Measurements from ENCODE around the gene NRAP.
"Not testable (repeated sequence)": the region's sequence is repeated elsewhere in the genome, so short reads cannot be mapped to it uniquely, and the experiment has no call there.

The NRAP gene

DNA sequence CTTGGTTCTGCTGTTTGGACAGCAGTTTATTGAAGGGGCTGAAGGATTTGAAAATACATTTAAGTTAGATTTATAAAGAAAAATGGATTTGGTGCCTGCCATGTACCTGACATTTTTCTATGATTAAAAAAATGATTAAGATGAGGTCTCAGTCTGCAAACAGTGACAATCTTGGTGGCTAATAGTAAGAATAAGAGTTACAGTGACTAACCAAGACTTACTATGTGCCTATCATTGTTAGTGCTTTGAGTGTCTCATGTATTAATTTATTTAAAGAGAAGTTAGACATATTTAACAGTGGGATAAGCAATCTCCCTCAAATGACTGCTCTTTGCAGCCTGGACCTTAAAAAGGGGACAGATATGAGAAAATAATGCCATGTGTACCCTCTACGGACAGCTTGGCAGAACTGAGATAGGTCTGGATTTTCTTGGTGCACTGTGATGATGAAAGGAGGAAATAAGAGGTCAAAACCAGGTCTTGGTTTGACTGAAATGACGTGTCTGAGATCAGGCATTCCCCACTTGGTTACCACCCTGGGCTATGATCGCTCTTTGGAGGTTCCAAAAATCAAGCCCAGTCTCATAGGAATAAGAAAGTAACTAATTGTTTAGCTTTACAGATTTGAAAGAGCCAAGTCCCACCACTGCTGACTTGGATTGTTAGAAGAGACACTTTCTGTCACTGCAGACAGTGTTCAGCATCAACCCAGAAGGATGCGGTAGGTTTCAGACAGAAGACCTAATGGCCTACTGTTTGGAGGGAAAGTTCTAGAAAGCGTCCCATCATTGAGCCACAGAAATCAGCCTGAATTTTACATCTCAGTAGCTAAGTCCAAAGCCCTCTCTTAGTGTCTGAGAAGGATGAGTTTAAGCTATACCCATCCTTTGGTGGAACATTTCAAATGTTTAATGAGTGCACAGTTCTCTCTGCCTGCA, 18.0 kb upstream of the NRAP start:
- DNase-seq, result no peak

DNA sequence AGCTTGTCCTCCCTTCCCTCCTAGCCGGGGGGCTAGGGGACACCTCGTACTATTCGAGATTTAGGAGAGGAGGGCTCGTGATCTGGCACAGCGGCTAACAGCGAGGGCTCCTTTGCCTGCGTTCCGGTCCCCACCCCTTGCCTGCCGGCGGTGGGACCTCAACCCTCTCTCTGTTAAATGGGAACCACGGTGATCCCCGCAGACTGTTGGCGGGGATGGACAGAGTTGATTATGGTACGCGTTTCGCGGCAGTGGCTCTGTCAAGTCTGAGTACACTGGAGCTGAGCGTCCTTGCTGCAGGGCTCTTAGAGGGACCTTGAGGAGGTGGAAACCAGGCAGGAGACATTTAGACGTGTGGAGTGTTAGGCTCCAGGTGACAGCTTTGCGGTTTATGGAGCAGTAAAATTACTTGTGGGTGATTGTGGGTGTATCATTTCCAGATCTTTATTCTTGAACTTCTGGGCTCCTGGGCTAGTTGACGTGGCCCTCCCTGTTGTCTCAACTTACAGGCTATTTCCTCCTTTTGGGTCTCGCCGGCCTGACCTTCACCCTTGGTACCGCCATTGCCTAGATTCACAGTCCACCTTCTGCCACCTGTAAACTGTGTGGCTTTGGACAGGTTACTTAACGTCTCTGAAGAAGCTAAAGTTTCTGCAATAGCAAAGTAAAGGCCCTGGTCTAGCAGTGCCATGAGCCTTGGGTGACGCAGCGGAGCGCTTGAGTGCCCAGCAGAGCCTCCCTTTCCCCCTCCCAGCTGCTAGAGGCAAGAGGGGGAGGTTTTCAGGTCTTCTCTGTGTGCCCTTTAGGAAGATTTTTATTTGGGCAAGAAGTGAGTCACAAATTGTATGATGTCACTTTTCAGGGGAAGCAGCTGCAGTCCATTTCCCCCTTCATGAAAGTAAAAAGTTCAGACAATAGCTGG, 16.6 kb upstream of the NRAP start:
- DNase-seq, result peak; percentile 16

DNA sequence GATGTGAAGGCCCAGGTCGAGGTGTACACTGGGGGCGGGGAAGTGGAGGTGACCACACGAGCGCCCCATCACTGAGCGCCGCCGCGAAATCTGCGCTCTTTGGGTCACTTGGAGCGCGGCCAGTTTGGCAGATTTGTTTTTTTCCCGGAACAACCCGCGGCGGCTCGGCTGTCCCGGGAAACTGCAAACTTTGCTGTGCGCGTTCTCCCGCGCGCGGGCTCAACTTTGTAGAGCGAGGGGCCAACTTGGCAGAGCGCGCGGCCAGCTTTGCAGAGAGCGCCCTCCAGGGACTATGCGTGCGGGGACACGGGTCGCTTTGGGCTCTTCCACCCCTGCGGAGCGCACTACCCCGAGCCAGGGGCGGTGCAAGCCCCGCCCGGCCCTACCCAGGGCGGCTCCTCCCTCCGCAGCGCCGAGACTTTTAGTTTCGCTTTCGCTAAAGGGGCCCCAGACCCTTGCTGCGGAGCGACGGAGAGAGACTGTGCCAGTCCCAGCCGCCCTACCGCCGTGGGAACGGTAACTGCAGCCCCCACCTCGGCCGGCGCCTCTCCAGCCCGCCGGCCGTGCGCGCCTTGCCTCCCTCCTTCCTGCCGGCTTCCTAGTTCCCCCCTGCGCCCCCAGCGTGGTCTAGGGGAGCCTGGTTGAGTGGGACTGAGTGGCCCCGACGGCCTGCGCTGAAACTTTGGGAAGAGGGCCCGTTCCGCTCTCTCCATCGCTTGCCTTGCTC, 15.8 kb upstream of the NRAP start, which contains the start of gene CASP7:
TSS of gene CASP7 (plus strand) at position 450 of the 727 bp plus-strand sequence. CDS start 17,582 bp downstream, outside the sequence.
- peak; percentile 63 for DNase-seq

DNA sequence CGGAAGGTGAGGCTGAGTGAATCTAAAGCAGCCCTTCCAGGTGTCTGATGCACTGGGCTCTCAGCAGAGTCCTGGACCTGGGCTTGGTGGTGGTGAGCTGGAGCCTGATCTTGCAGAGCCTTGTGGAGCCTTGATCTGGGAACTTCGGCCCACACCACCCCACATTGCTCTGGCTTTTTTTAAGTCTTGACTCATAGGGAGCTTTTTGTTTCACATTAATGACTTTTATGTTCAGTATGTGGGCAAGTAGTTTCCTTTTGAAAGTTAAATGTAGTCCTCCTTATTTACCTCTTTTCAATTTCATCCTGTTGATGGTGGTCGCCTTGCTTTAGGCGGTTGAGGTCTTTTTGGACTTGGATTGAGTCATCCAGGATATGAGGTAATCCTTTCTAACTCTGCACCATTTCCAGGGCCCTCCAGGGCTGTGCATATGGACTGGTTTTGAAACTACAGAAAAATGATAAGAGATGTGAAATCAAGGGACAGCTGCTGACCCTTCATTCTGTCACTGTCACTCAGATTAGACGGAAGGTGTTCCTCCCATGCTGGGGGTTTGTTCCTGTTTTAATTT, 2.9 kb upstream of the NRAP start:
- DNase-seq, result no peak

DNA sequence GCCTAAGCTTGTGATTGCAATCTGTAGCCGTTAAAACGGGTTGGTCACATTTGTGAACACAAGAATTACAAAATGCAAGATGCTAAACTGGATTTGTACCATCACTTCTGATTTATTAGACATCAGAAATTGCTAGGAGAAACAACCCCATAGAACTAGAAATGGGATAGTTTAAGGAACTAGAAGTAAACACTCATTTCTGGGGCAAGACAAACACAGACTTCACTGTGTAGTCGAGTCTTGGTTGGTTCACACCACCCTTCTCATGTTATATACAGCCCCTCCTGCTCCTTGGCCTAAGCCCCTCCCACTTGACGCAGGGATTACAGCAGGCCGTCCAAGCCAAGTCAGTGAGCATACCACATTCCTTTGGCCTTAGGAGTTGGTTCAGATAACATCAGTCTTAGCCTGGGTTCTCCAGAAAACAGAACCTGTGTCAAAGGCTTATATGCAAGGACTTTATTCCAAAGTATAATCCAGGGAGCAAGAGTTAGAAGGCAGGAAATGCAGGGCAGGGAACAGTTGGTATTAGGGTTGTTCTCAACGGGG, 2.0 kb upstream of the NRAP start:
- DNase-seq, result no peak

DNA sequence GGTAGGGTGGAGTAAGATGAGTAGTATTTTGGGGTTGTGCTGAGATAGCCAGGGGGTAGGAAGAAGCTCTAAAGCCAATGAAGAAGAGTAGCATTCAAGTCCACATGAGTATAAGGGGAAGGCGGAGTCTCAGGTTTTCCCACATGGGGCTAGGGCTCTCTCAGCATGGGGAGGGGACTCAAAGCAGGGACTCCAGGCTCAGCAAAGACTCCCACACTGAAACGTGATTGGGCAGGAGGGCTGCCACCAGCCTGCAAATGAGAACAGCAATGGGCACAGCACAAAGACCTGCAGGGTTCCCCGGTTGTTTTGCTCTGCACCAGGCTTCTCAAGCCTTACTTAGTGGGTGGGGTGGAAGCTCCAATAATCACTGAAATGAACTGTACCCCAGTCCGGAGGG, 1.5 kb upstream of the NRAP start:
- DNase-seq, result no peak

DNA sequence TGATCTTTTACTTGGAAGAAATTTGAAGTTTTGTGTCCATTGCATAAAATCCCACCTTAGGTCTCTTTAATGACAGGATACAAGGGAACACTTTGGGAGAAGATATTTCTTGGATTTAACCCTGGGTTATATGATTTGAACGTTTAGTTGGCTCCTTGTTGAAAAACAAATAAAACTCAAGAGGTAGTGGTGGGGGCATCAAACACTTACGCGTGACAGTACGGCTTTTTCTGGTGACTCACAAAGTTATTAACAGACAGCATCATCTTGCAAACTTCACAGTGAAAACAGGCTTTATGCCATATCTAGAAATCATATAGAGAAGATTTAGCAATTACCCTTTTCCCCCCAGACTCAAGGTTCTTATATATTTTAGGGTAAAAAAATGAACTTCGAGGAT, 699 bp downstream of the NRAP start:
- no peak for DNase-seq

DNA sequence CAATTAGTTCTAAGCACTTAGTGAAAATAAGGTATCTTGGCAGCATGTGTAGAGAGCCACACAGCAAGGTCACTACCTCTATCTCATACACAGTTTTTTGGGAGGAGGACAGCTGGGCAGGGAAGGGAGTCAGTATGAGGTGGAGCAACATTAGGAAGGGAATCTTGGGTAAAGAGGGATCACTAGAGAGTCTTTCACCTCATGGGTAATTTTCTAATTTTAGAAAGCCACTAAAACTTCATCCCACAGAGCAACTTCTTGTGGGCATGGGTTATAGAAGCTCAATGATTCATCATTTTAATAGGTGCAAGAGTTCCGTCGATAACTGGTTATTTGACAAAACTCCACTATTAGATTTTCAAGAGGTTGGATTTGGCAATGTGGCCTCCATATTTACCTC, 2.5 kb downstream of the NRAP start:
- no peak for DNase-seq

DNA sequence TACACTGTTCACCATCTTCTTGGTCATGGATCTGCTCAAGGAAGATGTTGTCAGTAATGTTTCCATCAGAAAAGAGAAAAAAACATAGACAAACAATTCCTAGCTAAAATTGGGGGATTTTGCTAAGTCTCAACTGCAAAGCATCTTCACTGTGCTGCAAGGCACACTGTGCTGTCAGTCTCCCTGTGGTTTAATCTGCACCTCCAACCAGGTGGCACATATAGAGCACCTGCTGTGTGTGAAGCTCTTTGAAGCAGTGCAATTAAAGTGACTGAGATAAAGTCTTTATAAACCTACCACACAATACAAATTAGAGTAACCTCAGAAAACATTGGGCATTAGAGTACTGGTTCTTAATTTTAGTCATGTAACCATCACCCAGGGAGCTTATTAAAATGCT, 6.3 kb downstream of the NRAP start:
- DNase-seq, result no peak

DNA sequence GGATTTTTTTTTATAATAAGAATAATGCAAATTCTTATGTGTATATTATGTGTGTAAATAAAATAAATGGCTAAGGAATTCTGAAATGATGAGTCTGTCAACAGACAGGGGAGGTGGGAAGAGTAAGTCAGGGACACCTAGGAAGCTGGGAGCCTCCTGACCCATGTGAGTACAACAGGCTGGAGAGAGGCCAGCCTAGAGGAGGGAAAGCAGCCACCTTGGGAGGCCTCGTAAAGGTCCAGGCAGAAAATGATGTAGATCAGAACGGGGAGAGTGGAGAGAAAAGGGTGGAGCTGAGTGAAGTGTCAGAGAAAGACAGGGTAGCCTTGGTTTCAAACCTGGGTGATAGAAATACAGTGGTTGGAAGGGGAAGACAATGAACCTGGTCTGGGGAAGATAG, 6.9 kb downstream of the NRAP start:
- no peak for DNase-seq

DNA sequence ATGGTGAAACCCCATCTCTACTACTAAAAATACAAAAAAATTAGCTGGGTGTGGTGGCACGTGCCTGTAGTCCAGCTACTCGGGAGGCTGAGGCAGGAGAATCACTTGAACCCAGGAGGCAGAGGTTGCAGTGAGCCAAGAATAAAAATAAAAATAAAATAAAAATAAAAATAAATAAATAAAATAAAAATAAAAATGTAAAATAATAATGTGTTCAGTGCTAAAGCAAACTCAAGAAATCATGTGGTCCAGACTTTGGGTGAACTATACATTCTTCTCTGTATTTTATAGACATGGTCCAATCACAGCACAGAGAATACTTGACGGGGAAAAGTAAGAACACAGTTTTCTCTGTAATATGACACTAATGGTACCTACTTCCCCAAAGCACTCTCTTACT, 11.4 kb downstream of the NRAP start:
- DNase-seq, result not testable (repeated sequence)

DNA sequence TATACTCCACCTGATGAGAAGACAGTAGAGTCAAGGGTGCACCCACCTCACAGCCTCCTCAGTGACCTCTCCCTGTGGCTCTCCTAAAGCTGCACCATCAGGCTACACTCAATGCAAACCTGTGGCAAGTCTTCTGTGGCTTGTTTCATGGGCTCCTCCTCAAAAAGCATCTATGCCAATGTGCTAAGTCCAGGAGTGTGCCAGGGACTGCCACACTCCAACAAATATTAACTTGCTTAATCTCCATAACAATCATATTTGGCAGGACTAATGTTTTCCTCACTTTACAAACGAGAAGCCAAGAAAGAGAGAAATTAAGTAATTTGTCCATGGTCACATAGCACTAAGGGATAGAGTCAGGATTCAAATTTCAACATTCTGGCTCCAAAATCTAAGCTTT, 11.9 kb downstream of the NRAP start:
- no peak for DNase-seq

DNA sequence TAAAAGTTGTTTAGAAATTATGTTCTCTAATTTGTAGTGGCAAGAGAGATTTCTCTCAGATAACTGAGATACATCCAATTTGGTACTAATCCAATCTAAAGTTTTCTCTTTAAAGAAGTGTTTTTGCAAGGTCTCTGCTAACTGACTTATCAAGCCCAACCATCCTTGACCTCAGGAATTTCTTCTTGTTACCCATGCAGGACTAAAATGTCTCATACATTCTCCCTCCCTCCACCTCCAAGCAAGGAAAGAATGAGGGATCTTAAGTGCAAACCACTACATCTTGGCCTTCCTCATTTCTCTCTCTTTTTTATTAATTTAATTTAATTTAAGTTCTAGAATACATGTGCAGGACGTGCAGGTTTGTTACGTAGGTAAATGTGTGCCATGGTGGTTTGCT, 12.8 kb downstream of the NRAP start:
- no peak for DNase-seq

DNA sequence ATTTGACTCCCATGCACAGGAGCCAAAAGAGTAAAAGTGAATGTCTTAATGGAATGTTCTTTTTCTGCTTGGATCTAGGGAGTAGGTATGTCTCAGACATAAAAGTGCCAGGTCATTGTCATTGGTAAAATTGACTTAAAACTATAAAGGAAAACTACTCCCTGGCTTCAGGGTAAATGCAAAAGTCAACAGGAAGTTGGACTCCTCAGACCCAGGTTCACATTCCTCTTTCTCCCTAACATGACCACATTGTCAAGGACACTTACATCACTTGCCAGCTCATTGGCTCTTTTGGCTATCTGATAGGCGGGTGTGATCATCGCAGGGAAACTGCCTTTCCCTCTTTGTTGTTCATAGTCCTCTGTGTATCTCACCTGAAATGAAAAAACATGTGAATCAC, 13.7 kb downstream of the NRAP start:
- DNase-seq, result no peak

DNA sequence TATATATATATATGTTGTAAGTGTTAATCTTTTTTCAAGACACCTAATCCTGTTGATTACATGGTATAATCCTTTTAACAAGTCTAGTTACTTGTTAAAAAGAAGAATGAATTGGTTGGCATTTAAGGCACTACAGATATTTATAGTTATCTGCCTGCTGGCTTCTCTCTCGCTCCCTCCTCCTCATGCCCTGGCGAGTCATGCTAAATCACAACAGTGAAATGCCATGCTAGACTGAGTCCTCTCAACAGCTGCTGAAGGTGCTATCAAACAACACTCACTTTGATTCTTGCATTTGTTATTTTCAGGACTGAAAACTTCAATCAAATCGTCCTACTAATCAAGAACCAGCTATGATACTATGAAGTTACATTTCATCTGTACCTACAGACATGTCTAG, 15.4 kb downstream of the NRAP start:
- no peak for DNase-seq

DNA sequence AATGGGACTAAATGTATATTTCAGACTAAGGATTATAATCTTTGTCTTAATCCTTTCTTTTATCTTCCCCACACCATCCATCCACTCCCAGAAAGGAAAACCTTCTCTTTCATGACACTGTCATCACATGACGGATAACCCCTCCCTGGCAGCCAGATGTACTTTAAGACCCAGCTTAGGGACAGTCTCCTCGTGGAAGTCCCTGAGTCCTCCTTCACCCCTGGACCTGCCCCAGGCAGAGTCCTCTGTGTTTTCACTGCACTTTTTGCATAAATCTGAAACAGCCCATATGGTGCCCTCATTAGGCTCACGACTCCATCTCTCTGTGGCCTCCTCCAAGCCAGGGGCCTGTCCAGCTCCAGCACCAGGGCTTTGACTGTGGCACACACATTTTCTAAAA, 16.0 kb downstream of the NRAP start:
- DNase-seq, result peak; percentile 34

DNA sequence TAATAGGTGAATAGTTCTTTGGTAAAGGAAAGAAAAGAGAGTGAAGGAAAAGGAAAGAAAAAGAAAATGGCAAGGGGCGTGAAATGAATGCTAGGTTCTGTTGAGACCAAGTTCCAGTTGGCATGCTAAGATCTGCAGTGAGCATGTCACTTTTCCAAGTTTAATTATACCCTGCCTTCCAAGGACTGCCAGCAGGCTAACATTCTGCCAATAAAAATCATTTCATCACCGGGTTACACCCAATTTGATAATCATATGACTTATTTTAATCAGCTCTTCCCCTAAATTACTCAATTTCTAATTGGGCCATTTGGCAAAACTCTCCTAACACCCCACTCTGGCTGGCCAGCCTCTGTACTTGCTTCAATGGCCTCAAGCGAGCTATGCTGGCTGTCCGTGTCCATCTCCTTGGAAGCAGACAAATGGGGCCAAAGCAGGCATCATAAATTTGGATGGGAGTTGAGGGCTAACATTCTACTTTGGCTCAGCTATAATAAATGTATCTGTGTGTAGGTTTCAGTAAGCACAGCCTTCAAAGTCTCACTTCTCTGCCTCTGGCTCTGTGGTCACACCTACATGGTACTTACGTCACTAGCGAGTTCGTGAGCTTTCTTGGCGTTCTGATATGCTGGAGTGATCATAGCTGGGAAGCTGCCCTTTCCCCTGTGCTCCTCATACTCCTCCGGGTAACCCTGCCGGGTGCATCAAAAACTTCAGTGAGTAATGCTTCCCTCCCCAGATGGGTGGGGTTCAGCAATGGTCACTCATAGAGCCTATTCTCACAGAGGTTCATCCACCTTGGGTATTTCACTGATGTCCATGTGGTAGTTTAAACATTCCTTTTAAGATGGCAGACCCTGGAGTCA, 17.3 kb downstream of the NRAP start:
- DNase-seq, result no peak

DNA sequence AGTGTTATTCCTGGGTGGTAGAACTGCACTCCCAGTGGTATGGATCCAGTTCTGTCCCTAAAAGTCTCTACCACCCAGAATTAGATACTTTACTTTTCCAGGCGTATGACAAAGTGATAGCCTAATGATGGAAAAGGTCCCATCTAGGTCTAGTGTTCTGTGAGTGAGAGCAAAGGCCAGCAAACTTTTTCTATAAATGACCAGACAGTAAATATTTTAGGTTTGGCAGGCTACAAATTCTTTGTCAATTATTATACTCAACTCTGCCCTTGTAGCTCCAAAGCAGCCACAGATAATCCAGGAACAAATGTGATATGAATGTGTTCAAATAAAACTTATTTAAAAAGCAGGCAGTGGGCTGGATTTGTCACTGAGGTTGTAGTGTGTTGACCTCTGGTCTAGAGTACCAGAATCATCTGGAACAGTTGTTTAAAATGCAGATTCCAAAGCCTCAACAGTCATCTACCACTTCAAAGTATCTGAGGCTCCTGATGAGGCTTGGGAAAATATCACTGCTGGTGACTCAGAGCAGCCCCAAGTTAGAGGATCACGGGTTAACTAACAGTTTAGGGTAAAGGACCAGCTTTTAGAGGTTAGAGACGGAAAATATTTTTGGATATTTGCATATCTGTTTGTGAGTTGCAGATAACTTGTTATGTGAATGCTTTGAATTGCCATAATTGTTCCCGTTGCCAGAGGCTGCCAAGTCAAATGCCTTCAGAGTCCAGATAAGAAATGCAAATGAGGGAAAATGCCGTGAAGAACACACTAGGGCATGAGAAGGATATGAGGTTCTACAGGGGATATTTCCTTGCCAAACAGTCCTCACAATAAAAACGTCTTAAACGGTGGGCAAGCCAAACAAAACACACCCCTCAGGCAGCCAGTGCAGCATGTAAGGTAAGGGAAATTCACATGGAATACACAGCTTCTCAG, 19.4 kb downstream of the NRAP start:
- no peak for DNase-seq

DNA sequence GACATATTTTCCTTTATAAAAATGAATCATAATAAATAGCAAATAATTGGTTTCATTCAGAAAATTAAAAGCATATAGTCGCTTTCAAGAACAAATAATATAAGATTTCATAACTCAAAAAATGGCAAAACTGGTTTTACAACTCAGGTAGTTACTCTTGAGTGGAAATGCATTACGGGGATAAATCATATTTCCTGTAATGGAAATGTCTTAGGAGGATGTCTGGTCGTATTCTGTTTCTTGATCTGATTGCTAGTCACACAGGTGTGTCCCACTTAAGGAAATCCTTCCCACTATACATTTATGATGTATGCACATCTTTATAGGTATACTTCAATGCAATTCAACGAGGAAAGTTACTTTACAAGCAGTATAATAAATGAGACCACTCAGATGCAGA, 20.7 kb downstream of the NRAP start:
- no peak for DNase-seq

DNA sequence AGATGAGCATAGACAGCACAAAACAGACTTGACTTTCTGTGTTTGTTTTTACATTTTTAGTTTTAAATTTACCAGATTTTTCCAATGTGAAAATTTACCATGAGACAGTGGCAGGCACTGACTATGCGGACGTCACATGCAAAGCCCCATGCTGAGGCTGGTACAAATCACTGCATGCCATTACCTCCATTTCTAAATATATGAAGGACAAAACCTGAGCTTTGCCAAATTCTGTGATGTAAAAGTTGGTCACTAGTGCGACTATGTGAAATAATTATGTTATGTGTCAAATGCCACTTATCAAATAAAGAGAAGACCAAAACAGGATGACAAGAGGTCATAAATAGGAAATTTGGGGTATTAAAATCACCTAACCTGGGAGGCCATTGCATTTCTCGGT, 22.1 kb downstream of the NRAP start:
- no peak for DNase-seq

All from NCI-H82 (cell line).